Transverse colon (tissue), 3 donors: Measurements from ENCODE around the gene EHD4.

Experiments
- POLR2A ChIP-seq: fragments of 450-650 bp; IDR thresholded peaks from one replicate; pipeline ENCODE4 v1.6.1; 2016; ENCODE audit warnings: antibody characterized with exemption, mild to moderate bottlenecking, moderate library complexity
- TF ChIP-seq, protein P1 (sequence below), 5 experiments: fragments of 200-600 bp in 3 of 5; fragments of 450-650 bp in 2 of 5; sonication (generic) in 3 of 5; IDR thresholded peaks; 1 replicate in 2 of 5; 2 replicates in 3 of 5; pipeline ENCODE4 v1.5.1; 2016 to 2017; ENCODE audit warnings: antibody characterized with exemption in 5 of 5, inconsistent platforms in 3 of 5, mild to moderate bottlenecking in 2 of 5, moderate library complexity in 1 of 5

DNA sequence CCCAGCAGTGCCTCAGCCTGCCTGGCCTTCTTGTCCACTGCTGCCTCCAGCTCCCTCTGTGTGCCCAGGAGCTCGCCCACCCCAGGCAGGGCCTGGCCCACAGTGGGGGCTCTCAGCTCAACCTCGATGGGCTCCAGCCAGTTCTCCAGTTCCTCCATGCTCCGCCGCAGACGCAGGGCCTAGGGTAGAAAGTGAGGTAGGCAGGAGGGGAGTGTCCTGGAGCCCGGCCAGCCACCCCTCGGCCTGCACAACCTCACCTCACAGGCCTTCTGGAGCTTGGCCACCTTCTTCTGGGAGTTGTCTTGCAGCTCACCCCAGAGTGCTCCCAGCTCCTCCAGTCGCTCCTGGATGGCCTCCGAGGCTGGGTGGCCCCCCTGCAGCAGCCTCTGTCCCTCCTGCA is 115.0 kb downstream of the EHD4 start:
- TF ChIP-seq, protein P1, sequence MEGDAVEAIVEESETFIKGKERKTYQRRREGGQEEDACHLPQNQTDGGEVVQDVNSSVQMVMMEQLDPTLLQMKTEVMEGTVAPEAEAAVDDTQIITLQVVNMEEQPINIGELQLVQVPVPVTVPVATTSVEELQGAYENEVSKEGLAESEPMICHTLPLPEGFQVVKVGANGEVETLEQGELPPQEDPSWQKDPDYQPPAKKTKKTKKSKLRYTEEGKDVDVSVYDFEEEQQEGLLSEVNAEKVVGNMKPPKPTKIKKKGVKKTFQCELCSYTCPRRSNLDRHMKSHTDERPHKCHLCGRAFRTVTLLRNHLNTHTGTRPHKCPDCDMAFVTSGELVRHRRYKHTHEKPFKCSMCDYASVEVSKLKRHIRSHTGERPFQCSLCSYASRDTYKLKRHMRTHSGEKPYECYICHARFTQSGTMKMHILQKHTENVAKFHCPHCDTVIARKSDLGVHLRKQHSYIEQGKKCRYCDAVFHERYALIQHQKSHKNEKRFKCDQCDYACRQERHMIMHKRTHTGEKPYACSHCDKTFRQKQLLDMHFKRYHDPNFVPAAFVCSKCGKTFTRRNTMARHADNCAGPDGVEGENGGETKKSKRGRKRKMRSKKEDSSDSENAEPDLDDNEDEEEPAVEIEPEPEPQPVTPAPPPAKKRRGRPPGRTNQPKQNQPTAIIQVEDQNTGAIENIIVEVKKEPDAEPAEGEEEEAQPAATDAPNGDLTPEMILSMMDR (IDR thresholded peaks at IDR 0.05) = no peak
- no peak for TF ChIP-seq POLR2A
